ENCODE data around the gene JPH4.
"Not testable (repeated sequence)": the region's sequence is repeated elsewhere in the genome, so short reads cannot be mapped to it uniquely, and the experiment has no call there.

Gene JPH4

GRCh38 chr14:23544511-23545447 lies 33.8 kb downstream of the JPH4 start:
- no peak for DNase-seq

- DNase-seq, result no peak
Measured at GRCh38 chr14:23543403-23543802, 35.2 kb downstream of the JPH4 start.

GRCh38 chr14:23542261-23542660 lies 36.3 kb downstream of the JPH4 start:
- no peak for DNase-seq

- DNase-seq, result no peak
Measured at GRCh38 chr14:23540141-23540469, 38.5 kb downstream of the JPH4 start.

- peak; percentile 26 for DNase-seq
Measured at GRCh38 chr14:23539248-23540140, 39.1 kb downstream of the JPH4 start.

GRCh38 chr14:23538785-23539184 lies 39.8 kb downstream of the JPH4 start:
- peak; percentile 43 for DNase-seq

- no peak for DNase-seq
Measured at GRCh38 chr14:23538050-23538718, 40.4 kb downstream of the JPH4 start.

- DNase-seq, result peak; percentile 15
Measured at GRCh38 chr14:23537351-23538049, 41.1 kb downstream of the JPH4 start.

- not testable (repeated sequence) for DNase-seq
Measured at GRCh38 chr14:23536906-23537305, 41.7 kb downstream of the JPH4 start.

- no peak for DNase-seq
Measured at GRCh38 chr14:23536494-23536893, 42.1 kb downstream of the JPH4 start.

- no peak for DNase-seq
Measured at GRCh38 chr14:23535943-23536342, 42.6 kb downstream of the JPH4 start.

- DNase-seq, result no peak
Measured at GRCh38 chr14:23533652-23534435, 44.7 kb downstream of the JPH4 start.

GRCh38 chr14:23532658-23533057 lies 45.9 kb downstream of the JPH4 start:
- DNase-seq, result no peak

GRCh38 chr14:23531391-23531790 lies 47.2 kb downstream of the JPH4 start:
- DNase-seq, result no peak

GRCh38 chr14:23530375-23531055 lies 48.1 kb downstream of the JPH4 start:
- no peak for DNase-seq

GRCh38 chr14:23529016-23529415 lies 49.6 kb downstream of the JPH4 start:
- DNase-seq, result no peak

GRCh38 chr14:23528555-23528954 lies 50.0 kb downstream of the JPH4 start:
- no peak for DNase-seq

GRCh38 chr14:23525611-23526010 lies 53.0 kb downstream of the JPH4 start:
- no peak for DNase-seq

GRCh38 chr14:23524954-23525353 lies 53.6 kb downstream of the JPH4 start:
- no peak for DNase-seq

GRCh38 chr14:23523229-23524016 lies 55.2 kb downstream of the JPH4 start:
- DNase-seq, result no peak
